ENCODE measurements around the gene SDK1.

DNA sequence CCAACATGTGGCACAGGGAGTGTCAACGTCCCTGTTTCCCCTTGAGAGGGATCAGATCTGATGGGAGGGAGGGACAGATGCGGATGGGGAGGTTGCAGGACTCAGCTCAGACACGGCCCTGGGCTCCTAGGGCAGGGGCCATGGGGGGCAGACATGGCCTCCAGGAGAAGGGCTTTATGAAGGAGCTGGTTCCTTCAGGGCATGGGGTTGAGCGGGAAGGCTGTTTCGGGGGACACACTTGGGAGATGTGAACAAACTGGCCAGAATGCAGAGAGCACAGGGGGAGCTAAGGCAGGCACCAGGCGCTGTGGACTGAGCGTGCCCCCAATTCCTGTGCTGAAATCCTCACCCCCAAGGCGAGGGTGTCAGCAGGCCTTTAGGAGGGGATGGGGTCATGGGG lies 799.1 kb downstream of the SDK1 start:
- TF ChIP-seq, protein P1, sequence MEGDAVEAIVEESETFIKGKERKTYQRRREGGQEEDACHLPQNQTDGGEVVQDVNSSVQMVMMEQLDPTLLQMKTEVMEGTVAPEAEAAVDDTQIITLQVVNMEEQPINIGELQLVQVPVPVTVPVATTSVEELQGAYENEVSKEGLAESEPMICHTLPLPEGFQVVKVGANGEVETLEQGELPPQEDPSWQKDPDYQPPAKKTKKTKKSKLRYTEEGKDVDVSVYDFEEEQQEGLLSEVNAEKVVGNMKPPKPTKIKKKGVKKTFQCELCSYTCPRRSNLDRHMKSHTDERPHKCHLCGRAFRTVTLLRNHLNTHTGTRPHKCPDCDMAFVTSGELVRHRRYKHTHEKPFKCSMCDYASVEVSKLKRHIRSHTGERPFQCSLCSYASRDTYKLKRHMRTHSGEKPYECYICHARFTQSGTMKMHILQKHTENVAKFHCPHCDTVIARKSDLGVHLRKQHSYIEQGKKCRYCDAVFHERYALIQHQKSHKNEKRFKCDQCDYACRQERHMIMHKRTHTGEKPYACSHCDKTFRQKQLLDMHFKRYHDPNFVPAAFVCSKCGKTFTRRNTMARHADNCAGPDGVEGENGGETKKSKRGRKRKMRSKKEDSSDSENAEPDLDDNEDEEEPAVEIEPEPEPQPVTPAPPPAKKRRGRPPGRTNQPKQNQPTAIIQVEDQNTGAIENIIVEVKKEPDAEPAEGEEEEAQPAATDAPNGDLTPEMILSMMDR (conservative IDR thresholded peaks at IDR 0.05) = no peak
- no peak for TF ChIP-seq ZFX (IDR thresholded peaks at IDR 0.05)
